ENCODE results near the gene OTUD4.
A peak's percentile ranks its signal among the peaks of the same experiment; 100 is the strongest.
"Not testable (repeated sequence)": the region's sequence is repeated elsewhere in the genome, so short reads cannot be mapped to it uniquely, and the experiment has no call there.

The OTUD4 gene

DNA sequence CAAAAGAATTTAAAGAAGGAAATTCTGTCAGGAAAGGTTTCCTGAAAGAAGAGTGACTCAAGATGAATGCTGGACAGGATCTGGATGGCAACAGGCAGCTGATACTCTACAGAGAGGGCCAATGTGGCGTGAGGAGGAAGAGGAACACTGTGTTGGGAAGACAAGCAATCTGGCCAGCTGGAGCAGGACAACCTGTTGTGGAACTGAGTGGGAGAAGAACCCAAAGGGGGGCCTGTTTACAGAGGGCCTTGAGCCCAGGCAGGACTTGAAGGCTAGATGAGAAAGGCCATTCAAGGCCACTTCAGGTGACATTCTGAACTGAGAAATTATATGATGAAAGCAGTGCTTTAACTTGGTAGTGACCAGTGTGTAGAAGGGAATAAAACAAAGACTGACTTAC, 8.5 kb downstream of the OTUD4 start:
- H3K36me3 Mint-ChIP-seq (ENCODE audit: insufficient read depth), result peaks cover 66% of the 10 kb centered on the region
- H3K27me3 Mint-ChIP-seq, result no peaks in the 10 kb centered on the region
- peak overlapping the region in 1 of 2 donors; percentile 76 for H3K27ac Mint-ChIP-seq
- no peaks in the 10 kb centered on the region for H3K9me3 Mint-ChIP-seq
- H3K4me3 Mint-ChIP-seq, result no peak overlapping the region
- ATAC-seq (replicated peaks) (no peak), DNase-seq (no peak)
- peaks cover 29 to 48% of the 10 kb centered on the region in 2 donors for H3K4me1 Mint-ChIP-seq (ENCODE audit: low read depth in 2 of 2)

DNA sequence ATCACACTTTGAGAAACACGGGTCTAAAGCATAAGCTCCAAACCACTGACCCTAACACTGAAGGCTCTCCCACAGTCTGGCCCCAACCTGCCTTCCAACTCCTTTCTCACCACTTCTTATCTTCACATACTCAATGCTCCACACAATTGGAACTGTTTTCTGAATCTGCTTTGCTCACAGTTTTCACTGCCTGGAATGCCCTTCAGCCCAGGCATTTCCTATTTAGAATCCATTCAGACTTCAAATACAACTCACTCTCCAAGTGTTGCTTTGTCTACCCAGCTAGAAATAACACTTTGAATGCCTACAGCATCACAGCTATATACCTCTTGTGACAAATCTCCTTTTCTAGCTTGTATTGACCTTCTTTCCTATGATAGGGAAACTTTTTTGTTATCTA, 10.2 kb downstream of the OTUD4 start:
- peaks cover 23 to 44% of the 10 kb centered on the region in 2 donors for H3K4me1 Mint-ChIP-seq (ENCODE audit: low read depth in 2 of 2)
- no peak overlapping the region for H3K4me3 Mint-ChIP-seq
- no peaks in the 10 kb centered on the region for H3K27me3 Mint-ChIP-seq
- H3K36me3 Mint-ChIP-seq (ENCODE audit: insufficient read depth), result peaks cover 73% of the 10 kb centered on the region
- DNase-seq, result no peak
- no peaks in the 10 kb centered on the region for H3K9me3 Mint-ChIP-seq
- ATAC-seq (replicated peaks), result no peak
- H3K27ac Mint-ChIP-seq, result peak overlapping the region in 1 of 2 donors; percentile 16

DNA sequence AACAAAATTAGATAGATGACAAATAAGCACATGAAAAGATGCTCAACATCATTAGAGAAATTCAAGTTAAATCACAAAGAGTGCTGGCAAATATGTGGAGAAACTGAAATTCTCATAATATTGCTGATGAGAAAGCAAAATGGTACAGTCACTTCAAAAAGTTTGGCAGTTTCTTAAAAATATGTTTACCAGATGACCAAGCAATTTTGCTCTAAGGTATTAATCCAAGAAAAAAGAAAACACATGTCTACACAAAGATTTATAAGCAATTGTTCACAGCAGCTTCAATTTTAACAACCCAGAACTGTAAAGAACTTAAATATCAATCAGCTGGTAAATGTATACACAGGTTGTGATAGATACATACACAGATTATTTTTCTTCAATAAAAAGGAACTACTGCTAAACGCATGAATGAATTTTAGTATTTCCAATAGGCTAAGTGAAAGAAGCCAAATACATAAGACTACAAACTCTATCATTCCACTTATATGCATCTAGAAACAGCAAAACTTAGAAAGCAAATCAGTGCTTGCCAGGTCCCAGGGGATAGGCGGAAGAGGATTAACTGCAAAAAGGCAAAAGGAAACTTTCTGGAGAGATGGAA, 11.7 kb downstream of the OTUD4 start:
- H3K9me3 Mint-ChIP-seq, result no peaks in the 10 kb centered on the region
- H3K27me3 Mint-ChIP-seq, result no peaks in the 10 kb centered on the region
- peak overlapping the region; percentile 3 to 6 for H3K27ac Mint-ChIP-seq
- ATAC-seq (replicated peaks) (no peak), DNase-seq (no peak)
- H3K36me3 Mint-ChIP-seq (ENCODE audit: insufficient read depth), result peaks cover 72% of the 10 kb centered on the region
- H3K4me1 Mint-ChIP-seq (ENCODE audit: low read depth in 2 of 2), result peaks cover 16 to 32% of the 10 kb centered on the region in 2 donors
- no peak overlapping the region for H3K4me3 Mint-ChIP-seq

DNA sequence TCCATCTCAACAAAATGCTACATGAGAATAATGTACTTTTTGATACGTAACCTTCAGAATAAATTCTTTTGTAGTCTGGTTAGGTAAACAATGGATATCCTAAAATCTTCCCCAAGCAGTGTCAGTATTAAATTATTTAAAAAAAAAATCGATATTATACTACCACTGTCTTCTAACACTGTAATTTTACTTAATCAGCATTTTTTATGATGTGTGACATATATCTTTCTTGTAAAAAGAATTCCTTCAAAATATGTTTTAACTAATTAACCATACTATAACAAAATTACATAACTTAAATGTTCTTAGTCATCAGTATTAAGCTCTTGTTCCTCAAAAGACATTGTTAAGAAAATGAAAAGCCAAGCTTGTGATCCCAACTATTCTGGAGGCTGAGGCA, 12.5 kb downstream of the OTUD4 start:
- peaks cover 72% of the 10 kb centered on the region for H3K36me3 Mint-ChIP-seq (ENCODE audit: insufficient read depth)
- no peak overlapping the region for H3K4me3 Mint-ChIP-seq
- peak overlapping the region in 1 of 2 donors; percentile 3 for H3K27ac Mint-ChIP-seq
- no peaks in the 10 kb centered on the region for H3K27me3 Mint-ChIP-seq
- H3K9me3 Mint-ChIP-seq, result no peaks in the 10 kb centered on the region
- ATAC-seq (replicated peaks) (no peak), DNase-seq (no peak)
- H3K4me1 Mint-ChIP-seq (ENCODE audit: low read depth in 2 of 2), result peaks cover 13 to 24% of the 10 kb centered on the region in 2 donors

DNA sequence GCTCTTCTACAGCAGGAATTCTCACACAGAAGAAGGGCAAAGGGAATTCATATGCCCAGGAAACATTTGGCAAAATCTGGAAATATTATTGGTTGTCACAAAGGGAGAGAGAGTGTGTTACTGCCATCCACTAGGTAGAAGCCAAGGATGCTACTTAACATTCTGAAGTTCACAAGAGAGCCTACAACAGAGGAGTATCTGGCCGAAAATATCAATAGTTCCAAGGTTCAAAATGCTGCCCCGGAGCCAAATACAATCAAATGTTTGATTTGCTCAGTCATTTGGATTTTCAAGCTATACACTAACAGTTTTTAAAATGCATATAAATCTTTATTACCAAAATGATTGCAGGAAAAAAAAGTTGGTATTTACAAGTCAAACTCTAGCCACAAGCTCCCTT, 18.8 kb downstream of the OTUD4 start:
- DNase-seq (no peak), ATAC-seq (replicated peaks) (no peak)
- Mint-ChIP-seq H3K27me3 (no peaks in the 10 kb centered on the region), H3K36me3 (ENCODE audit: insufficient read depth) (peaks cover 63% of the 10 kb centered on the region), H3K9me3 (no peaks in the 10 kb centered on the region), H3K4me1 (ENCODE audit: low read depth in 2 of 2) (peaks cover 3 to 14% of the 10 kb centered on the region in 2 donors), H3K27ac (no peak overlapping the region), H3K4me3 (no peak overlapping the region)

DNA sequence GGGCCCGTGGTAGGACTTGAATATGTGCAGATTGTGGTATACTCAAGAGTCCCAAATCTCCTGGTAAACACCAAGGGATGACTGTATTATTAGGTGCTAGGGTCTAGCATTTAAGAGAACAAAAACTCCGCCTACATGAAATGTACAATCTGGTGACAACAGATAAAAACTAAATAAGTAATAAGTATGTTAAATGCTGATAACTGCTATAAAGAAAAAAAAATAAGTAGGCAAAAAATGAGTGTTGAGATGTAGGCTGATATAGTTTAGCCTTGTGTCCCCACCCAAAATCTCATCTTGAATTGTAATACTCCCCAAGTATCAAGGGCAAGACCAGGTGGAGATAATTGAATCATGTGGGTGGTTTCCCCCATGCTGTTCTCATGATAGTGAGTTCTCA, 23.4 kb downstream of the OTUD4 start:
- no peak for ATAC-seq (replicated peaks)
- H3K27ac Mint-ChIP-seq, result peak overlapping the region in 1 of 2 donors; percentile 58
- DNase-seq, result no peak
- no peaks in the 10 kb centered on the region for H3K27me3 Mint-ChIP-seq
- H3K4me1 Mint-ChIP-seq (ENCODE audit: low read depth in 2 of 2), result peaks cover 3 to 14% of the 10 kb centered on the region in 2 donors
- H3K36me3 Mint-ChIP-seq (ENCODE audit: insufficient read depth), result peaks cover 79% of the 10 kb centered on the region
- no peaks in the 10 kb centered on the region for H3K9me3 Mint-ChIP-seq
- H3K4me3 Mint-ChIP-seq, result no peak overlapping the region

DNA sequence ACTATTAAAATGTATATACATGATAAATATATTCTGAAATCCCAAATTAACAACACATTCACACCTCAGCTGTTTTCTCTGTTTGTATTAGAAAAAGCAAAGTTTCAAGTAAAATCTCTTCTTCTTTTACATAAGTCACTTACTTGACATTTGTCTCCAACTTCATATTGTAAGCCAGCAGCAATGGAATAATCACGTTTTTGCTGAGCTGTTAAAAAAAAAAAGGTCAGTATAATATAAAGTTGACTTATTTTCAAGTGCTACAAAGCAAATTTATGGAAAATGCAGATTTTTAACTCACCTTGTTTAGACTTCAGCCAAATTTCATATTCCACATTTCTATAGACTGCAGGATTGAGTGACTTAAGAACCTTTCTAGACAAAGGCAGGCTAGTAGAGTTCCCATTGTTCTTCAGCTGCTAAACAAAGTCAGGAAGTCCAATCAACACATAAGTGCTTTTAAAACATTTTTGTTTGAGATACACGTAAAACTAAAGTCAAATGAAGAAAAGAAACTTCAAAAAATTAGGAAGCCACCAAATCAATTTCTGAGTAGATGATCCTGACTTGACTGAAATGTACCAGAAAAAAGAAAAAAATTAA, 25.0 kb downstream of the OTUD4 start:
- Mint-ChIP-seq H3K27ac (no peak overlapping the region), H3K4me3 (no peak overlapping the region), H3K9me3 (no peaks in the 10 kb centered on the region), H3K36me3 (ENCODE audit: insufficient read depth) (peaks cover 77% of the 10 kb centered on the region), H3K4me1 (ENCODE audit: low read depth in 2 of 2) (peaks cover 3 to 7% of the 10 kb centered on the region in 2 donors), H3K27me3 (no peaks in the 10 kb centered on the region)
- no peak for ATAC-seq (replicated peaks)
- no peak for DNase-seq

DNA sequence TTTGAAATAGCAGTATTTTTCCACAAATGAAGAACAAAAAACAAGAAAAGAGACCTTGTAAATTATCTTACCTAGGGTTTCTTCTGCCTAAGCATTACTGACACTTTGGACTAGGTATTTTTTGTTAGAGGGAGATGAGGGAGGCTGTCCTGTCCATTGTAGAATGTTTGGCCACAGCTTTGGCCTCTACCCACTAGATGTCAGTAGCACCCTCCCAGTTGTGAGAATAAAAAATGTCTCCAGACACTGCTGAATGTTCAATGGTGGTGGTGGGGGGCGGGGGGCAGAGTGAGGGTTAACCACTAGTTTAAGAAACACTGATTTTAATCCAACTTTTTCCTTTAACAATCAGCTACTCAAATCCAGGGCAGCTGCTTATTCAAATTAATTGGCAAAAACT, 25.8 kb downstream of the OTUD4 start:
- DNase-seq, result no peak
- Mint-ChIP-seq H3K36me3 (ENCODE audit: insufficient read depth) (peaks cover 83% of the 10 kb centered on the region), H3K9me3 (no peaks in the 10 kb centered on the region), H3K4me3 (no peak overlapping the region), H3K4me1 (ENCODE audit: low read depth in 2 of 2) (peaks cover 3 to 7% of the 10 kb centered on the region in 2 donors), H3K27ac (no peak overlapping the region), H3K27me3 (no peaks in the 10 kb centered on the region)
- no peak for ATAC-seq (replicated peaks)

DNA sequence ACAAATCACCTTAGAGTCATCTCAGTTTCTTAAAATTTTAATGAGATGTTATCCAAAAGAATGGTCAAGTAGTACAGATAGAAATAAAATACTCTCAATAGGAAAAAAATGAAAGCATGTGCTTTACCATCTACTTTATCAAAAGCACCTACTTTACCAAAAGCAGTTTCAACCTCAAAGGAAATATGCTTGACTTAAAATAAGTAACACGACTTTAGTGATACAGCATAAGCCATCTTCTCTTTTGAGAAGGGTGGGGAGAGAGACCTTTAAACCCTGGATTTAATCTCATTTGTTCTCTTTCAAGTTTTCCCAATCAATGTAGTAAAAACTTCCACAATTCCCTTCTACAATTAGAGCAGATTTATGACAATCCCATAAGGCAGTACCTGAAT, 26.5 kb downstream of the OTUD4 start:
- DNase-seq, result no peak
- ATAC-seq (replicated peaks), result no peak
- Mint-ChIP-seq H3K27me3 (no peaks in the 10 kb centered on the region), H3K4me1 (ENCODE audit: low read depth in 2 of 2) (peaks cover 3 to 4% of the 10 kb centered on the region in 2 donors), H3K27ac (peak overlapping the region in 1 of 2 donors; percentile 50), H3K36me3 (ENCODE audit: insufficient read depth) (peaks cover 90% of the 10 kb centered on the region), H3K9me3 (no peaks in the 10 kb centered on the region), H3K4me3 (no peak overlapping the region)

DNA sequence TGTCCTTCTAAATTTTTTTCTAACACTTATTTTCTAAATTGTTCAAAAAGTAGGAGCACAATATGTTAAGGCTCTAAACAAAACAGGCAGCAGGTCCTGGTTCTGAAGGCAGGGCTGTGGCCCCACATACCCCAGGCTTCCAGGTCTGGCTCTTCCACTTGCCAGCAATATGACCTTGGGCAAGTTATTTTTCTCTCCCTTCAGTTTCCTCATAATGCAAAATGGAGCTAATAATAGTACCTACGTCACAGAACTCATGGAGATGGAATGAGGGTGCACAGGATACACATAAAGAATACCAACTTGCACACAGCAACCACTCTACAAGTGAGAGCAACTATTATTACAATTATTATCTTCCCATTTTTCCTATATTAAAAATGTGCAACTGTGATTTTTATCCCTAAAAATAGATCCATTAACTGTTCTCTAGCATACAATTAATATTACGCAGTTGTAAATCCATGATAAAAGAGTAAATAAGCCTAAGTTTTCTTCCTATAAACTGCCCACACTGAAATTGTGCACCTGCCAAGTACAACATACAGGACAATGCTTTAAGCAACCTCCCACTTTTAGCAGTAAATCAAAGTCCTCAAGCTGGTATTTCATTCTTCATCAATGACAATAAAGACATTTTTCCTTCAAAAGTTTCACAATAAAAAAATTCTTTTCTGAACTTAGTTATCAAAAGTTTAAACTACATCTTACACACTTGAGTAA, 27.0 kb downstream of the OTUD4 start:
- Mint-ChIP-seq H3K36me3 (ENCODE audit: insufficient read depth) (peaks cover 92% of the 10 kb centered on the region), H3K4me3 (no peak overlapping the region), H3K27ac (peak overlapping the region; percentile 50 to 84), H3K4me1 (ENCODE audit: low read depth in 2 of 2) (peaks cover 0 to 3% of the 10 kb centered on the region in 2 donors), H3K27me3 (no peaks in the 10 kb centered on the region), H3K9me3 (no peaks in the 10 kb centered on the region)
- ATAC-seq (replicated peaks), result no peak
- no peak for DNase-seq

DNA sequence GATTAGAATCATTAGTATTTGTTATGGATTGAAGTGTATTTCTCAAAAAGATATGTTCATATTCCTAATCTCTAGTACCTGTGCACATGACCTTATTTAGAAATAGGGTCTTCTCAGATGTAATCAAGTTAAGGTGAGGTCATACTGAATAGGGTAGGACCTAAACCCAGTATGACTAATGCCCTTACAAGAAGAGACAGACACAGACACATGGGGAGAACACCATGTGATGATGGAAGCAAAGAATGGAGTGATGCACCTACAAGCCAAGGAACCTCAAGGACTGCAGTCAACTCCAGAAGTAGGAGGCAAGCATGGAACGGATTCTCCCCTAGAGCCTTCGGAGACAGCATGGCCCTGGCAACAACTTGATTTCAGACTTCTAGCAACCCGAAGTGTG, 31.4 kb downstream of the OTUD4 start:
- ATAC-seq (replicated peaks), result no peak
- H3K36me3 Mint-ChIP-seq (ENCODE audit: insufficient read depth), result peaks cover 84% of the 10 kb centered on the region
- DNase-seq, result no peak

DNA sequence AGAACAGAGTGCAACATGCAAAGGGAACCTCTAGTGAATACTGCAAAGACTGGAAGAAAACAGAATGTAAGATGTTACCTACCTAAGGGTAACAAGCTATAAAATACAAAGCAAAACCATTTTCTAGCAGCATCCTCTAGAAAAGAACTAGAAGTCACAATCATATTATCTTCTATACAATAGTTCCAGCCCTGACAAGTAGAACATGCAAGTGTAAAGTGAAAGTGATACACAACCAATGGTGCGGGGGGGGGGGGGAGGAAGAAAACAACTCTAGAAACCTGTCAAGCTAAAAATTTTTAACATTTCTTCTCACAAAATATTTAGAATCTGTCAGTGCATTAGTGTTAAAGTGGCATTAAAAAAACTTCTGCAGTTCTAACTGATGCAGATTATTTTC, 44.2 kb downstream of the OTUD4 start:
- ATAC-seq (replicated peaks), result peak; percentile 79
- H3K9me3 Mint-ChIP-seq, DNase-seq, H3K27me3 Mint-ChIP-seq: not testable (repeated sequence)
- peak overlapping the region; percentile 38 to 71 for H3K27ac Mint-ChIP-seq
- H3K36me3 Mint-ChIP-seq (ENCODE audit: insufficient read depth), result peaks cover 34% of the 10 kb centered on the region
- peak overlapping the region; percentile 50 to 64 for H3K4me3 Mint-ChIP-seq
- H3K4me1 Mint-ChIP-seq (ENCODE audit: low read depth in 2 of 2), result peaks cover 9 to 15% of the 10 kb centered on the region in 2 donors

More for the DNA sequence above, 31.4 kb downstream of the OTUD4 start:
- Mint-ChIP-seq H3K4me1 (ENCODE audit: low read depth in 2 of 2) (no peaks in the 10 kb centered on the region), H3K9me3 (no peaks in the 10 kb centered on the region), H3K4me3 (no peak overlapping the region), H3K27ac (no peak overlapping the region), H3K27me3 (no peaks in the 10 kb centered on the region)

DNA sequence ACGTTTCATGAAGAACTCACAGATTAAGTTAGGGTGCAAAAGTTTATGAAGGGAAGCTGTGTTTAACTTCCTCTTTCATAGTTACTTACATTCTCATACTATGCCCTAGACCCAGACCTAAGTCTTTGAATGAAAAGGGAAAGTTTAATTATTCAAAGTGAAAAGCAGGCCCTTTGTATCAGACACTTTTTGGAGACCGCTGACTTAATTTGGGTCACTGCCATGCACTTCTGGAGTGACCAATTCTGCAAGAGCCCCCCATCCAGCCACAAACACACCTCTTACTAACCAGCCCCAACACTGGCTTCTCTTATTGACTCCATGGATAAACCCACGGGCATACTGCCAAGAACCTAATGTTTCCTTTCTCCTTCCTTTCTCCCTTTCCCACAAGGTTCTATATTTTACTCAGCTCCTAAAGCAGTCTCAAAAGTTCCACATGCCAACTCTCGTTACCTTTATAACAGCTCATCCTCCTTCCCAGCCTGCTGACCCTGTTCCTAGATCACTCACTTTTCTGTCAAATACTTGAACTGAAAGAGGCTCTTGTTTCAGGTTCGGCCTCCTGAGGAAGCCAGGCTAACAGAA, 47.8 kb downstream of the OTUD4 start:
- Mint-ChIP-seq H3K4me3 (no peak overlapping the region), H3K4me1 (ENCODE audit: low read depth in 2 of 2) (peaks cover 17 to 26% of the 10 kb centered on the region in 2 donors), H3K36me3 (ENCODE audit: insufficient read depth) (peaks cover 22% of the 10 kb centered on the region), H3K27me3 (no peaks in the 10 kb centered on the region), H3K27ac (peak overlapping the region; percentile 2 to 13), H3K9me3 (no peaks in the 10 kb centered on the region)
- ATAC-seq (replicated peaks), result no peak
- no peak for DNase-seq
